WTC11 (cell line): ENCODE measurements around the gene ANKRD18A. TPM values are rescaled to one million over a fixed set of nuclear protein-coding genes. Genes with fewer than 3 reads are reported as not detected.

Source experiments
- ATAC-seq: fragments of 200-7000 bp; cut with Tn5 transposase; 2 replicates; pipeline ENCODE4 v1.10.0; 2021; ENCODE audit warnings: mild to moderate bottlenecking, moderate library complexity
- CTCF ChIA-PET: fragments of 300-600 bp; sonication (Branson Sonifier 250); formaldehyde crosslinking; loops from one replicate; lab custom pipeline; 2021; ENCODE audit warnings: antibody characterized with exemption; lab: Charles Lee
- POLR2A ChIA-PET: fragments of 350-600 bp; sonication (Branson Sonifier 250); formaldehyde crosslinking; loops from one replicate; lab custom pipeline; 2021; ENCODE audit warnings: antibody characterized with exemption; lab: Charles Lee
- DNase-seq: peaks from one replicate; pipeline ENCODE4 v3.0.0; 2021; ENCODE audit warnings: low spot score
- H3K27ac Mint-ChIP-seq: 2 replicates; pipeline ENCODE4 v1.8.0; 2021; ENCODE audit warnings: mixed read lengths
- H3K27me3 Mint-ChIP-seq: 2 replicates; pipeline ENCODE4 v1.8.0; 2021; ENCODE audit warnings: low read depth, mild to moderate bottlenecking, moderate library complexity, mixed read lengths
- H3K36me3 Mint-ChIP-seq: 2 replicates; pipeline ENCODE4 v1.8.0; 2021; ENCODE audit warnings: mixed read lengths
- H3K4me1 Mint-ChIP-seq: 2 replicates; pipeline ENCODE4 v1.8.0; 2022; ENCODE audit warnings: mixed read lengths
- H3K4me3 Mint-ChIP-seq: 2 replicates; pipeline ENCODE4 v1.8.0; 2021; ENCODE audit warnings: mild to moderate bottlenecking, moderate library complexity, mixed read lengths
- H3K9me3 Mint-ChIP-seq: 2 replicates; pipeline ENCODE4 v1.8.0; 2021; ENCODE audit warnings: mixed read lengths
- CBFB ChIP-seq: sonication (generic); formaldehyde crosslinking; IDR thresholded peaks from 2 replicates; pipeline ENCODE4 v1.8.1; 2022; ENCODE audit warnings: mild to moderate bottlenecking, low read depth, missing genetic modification reagents
- CREM ChIP-seq: sonication (generic); formaldehyde crosslinking; IDR thresholded peaks from 2 replicates; pipeline ENCODE4 v1.8.1; 2022; ENCODE audit warnings: mild to moderate bottlenecking, missing genetic modification reagents, moderate library complexity
- FOXJ3 ChIP-seq: sonication (generic); formaldehyde crosslinking; IDR thresholded peaks from 2 replicates; pipeline ENCODE4 v1.9.0; 2021; ENCODE audit warnings: missing genetic modification reagents, mild to moderate bottlenecking, borderline replicate concordance
- FOXP1 ChIP-seq: sonication (generic); formaldehyde crosslinking; IDR thresholded peaks from 2 replicates; pipeline ENCODE4 v1.8.0; 2022; ENCODE audit warnings: missing genetic modification reagents, mild to moderate bottlenecking, moderate library complexity, borderline replicate concordance
- IRF2 ChIP-seq: sonication (generic); formaldehyde crosslinking; IDR thresholded peaks from 2 replicates; pipeline ENCODE4 v1.8.0; 2022; ENCODE audit warnings: low read depth, missing genetic modification reagents, borderline replicate concordance
- JAZF1 ChIP-seq: fragments of 250-450 bp; sonication (Bioruptor Pico); IDR thresholded peaks from 2 replicates; pipeline ENCODE4 v1.9.0; 2021; ENCODE audit warnings: moderate library complexity, mild to moderate bottlenecking, inconsistent platforms
- NFE2L1 ChIP-seq: sonication (generic); formaldehyde crosslinking; IDR thresholded peaks from 2 replicates; pipeline ENCODE4 v1.8.1; 2023; ENCODE audit warnings: missing genetic modification reagents
- SP1 ChIP-seq: sonication (generic); formaldehyde crosslinking; conservative IDR thresholded peaks from 2 replicates; pipeline ENCODE4 v1.8.1; 2022; ENCODE audit warnings: missing genetic modification reagents
- TEAD4 ChIP-seq: sonication (generic); formaldehyde crosslinking; IDR thresholded peaks from 2 replicates; pipeline ENCODE4 v1.8.0; 2022; ENCODE audit warnings: mild to moderate bottlenecking, missing genetic modification reagents
- ZBTB21 ChIP-seq: sonication (generic); formaldehyde crosslinking; IDR thresholded peaks from 2 replicates; pipeline ENCODE4 v1.8.1; 2023; ENCODE audit warnings: mild to moderate bottlenecking, missing genetic modification reagents, borderline replicate concordance
- ZNF121 ChIP-seq: sonication (generic); formaldehyde crosslinking; IDR thresholded peaks from 2 replicates; pipeline ENCODE4 v1.8.0; 2023; ENCODE audit warnings: missing genetic modification reagents
- ZNF671 ChIP-seq: fragments of 250-450 bp; sonication (Bioruptor Pico); IDR thresholded peaks from 2 replicates; pipeline ENCODE4 v1.8.0; 2021; ENCODE audit warnings: mild to moderate bottlenecking
- total RNA-seq: library from RNA; stranded (reverse); gene quantifications from 3 replicates; pipeline ENCODE4 v1.2.3, GENCODE V29; 2021
- TF ChIP-seq, protein P1 (sequence below): sonication (generic); formaldehyde crosslinking; IDR thresholded peaks from 2 replicates; pipeline ENCODE4 v1.8.1; 2023; ENCODE audit warnings: mild to moderate bottlenecking, missing genetic modification reagents
- TF ChIP-seq, protein P2 (sequence below): sonication (generic); formaldehyde crosslinking; IDR thresholded peaks from 2 replicates; pipeline ENCODE4 v1.8.0; 2023; ENCODE audit warnings: missing genetic modification reagents
- TF ChIP-seq, protein P3 (sequence below): sonication (generic); formaldehyde crosslinking; conservative IDR thresholded peaks from 2 replicates; pipeline ENCODE4 v1.8.1; 2023; ENCODE audit warnings: mild to moderate bottlenecking, low read depth, missing genetic modification reagents, moderate library complexity
- TF ChIP-seq, protein P4 (sequence below): sonication (generic); formaldehyde crosslinking; IDR thresholded peaks from 2 replicates; pipeline ENCODE4 v1.8.1; 2023; ENCODE audit warnings: mild to moderate bottlenecking, missing genetic modification reagents, moderate library complexity
- TF ChIP-seq, protein P5 (sequence below): sonication (generic); formaldehyde crosslinking; IDR thresholded peaks from 2 replicates; pipeline ENCODE4 v1.8.0; 2022; ENCODE audit warnings: mild to moderate bottlenecking, missing genetic modification reagents
- TF ChIP-seq, protein P6 (sequence below): sonication (generic); formaldehyde crosslinking; IDR thresholded peaks from 2 replicates; pipeline ENCODE4 v1.8.0; 2022; ENCODE audit warnings: mild to moderate bottlenecking, missing genetic modification reagents

ANKRD18A gene
- total RNA-seq, 1 experiment from 2014 or later, result 15.7 TPM

DNA sequence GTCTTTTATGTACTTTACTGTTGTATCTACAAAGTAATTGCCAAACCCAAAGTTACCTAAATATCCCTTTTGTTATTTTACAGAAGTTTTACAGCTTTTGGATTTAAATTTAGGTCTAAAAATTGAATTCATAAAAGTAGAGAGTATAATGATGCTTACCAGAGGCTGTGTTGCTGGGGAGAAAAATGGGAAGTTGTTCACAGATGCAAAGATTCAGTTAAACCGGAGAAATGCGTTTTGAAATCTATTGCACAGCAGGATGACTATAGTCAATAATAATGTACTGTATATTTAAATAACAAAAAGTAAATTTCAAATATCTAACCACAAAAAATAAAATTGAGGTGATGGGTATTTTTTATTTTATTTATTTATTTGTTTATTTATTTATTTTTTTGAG lies 2.6 kb upstream of the ANKRD18A start:
- POLR2A ChIA-PET, result no interaction called here
- no peak overlapping the region for H3K27ac Mint-ChIP-seq
- H3K9me3 Mint-ChIP-seq, result peaks cover 26% of the 10 kb centered on the region
- CTCF ChIA-PET, result no interaction called here
- DNase-seq (no peak), ATAC-seq (no peak)
- H3K36me3 Mint-ChIP-seq, result peaks cover 19% of the 10 kb centered on the region
- peak overlapping the region; percentile 84 for H3K4me3 Mint-ChIP-seq
- TF ChIP-seq ZBTB21 (CRISPR knock-in tag) (no peak), NFE2L1 (no peak), FOXP1 (CRISPR knock-in tag) (no peak), CBFB (CRISPR knock-in tag) (no peak), FOXJ3 (no peak), ZNF671 (no peak), CREM (CRISPR knock-in tag) (no peak), IRF2 (CRISPR knock-in tag) (no peak), ZNF121 (CRISPR knock-in tag) (no peak), TEAD4 (CRISPR knock-in tag) (no peak), JAZF1 (CRISPR knock-in tag) (no peak)
- TF ChIP-seq, protein P1, sequence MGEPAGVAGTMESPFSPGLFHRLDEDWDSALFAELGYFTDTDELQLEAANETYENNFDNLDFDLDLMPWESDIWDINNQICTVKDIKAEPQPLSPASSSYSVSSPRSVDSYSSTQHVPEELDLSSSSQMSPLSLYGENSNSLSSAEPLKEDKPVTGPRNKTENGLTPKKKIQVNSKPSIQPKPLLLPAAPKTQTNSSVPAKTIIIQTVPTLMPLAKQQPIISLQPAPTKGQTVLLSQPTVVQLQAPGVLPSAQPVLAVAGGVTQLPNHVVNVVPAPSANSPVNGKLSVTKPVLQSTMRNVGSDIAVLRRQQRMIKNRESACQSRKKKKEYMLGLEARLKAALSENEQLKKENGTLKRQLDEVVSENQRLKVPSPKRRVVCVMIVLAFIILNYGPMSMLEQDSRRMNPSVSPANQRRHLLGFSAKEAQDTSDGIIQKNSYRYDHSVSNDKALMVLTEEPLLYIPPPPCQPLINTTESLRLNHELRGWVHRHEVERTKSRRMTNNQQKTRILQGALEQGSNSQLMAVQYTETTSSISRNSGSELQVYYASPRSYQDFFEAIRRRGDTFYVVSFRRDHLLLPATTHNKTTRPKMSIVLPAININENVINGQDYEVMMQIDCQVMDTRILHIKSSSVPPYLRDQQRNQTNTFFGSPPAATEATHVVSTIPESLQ, result no peak
- TF ChIP-seq, protein P2, sequence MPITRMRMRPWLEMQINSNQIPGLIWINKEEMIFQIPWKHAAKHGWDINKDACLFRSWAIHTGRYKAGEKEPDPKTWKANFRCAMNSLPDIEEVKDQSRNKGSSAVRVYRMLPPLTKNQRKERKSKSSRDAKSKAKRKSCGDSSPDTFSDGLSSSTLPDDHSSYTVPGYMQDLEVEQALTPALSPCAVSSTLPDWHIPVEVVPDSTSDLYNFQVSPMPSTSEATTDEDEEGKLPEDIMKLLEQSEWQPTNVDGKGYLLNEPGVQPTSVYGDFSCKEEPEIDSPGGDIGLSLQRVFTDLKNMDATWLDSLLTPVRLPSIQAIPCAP, result no peak
- TF ChIP-seq, protein P3, sequence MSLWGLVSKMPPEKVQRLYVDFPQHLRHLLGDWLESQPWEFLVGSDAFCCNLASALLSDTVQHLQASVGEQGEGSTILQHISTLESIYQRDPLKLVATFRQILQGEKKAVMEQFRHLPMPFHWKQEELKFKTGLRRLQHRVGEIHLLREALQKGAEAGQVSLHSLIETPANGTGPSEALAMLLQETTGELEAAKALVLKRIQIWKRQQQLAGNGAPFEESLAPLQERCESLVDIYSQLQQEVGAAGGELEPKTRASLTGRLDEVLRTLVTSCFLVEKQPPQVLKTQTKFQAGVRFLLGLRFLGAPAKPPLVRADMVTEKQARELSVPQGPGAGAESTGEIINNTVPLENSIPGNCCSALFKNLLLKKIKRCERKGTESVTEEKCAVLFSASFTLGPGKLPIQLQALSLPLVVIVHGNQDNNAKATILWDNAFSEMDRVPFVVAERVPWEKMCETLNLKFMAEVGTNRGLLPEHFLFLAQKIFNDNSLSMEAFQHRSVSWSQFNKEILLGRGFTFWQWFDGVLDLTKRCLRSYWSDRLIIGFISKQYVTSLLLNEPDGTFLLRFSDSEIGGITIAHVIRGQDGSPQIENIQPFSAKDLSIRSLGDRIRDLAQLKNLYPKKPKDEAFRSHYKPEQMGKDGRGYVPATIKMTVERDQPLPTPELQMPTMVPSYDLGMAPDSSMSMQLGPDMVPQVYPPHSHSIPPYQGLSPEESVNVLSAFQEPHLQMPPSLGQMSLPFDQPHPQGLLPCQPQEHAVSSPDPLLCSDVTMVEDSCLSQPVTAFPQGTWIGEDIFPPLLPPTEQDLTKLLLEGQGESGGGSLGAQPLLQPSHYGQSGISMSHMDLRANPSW (CRISPR knock-in tag), result no peak
- TF ChIP-seq, protein P4, sequence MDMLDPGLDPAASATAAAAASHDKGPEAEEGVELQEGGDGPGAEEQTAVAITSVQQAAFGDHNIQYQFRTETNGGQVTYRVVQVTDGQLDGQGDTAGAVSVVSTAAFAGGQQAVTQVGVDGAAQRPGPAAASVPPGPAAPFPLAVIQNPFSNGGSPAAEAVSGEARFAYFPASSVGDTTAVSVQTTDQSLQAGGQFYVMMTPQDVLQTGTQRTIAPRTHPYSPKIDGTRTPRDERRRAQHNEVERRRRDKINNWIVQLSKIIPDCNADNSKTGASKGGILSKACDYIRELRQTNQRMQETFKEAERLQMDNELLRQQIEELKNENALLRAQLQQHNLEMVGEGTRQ (CRISPR knock-in tag), result no peak
- TF ChIP-seq, all 79 proteins: peak for 0
- H3K27me3 Mint-ChIP-seq, result peaks cover 46% of the 10 kb centered on the region
- H3K4me1 Mint-ChIP-seq, result peaks cover 12% of the 10 kb centered on the region

DNA sequence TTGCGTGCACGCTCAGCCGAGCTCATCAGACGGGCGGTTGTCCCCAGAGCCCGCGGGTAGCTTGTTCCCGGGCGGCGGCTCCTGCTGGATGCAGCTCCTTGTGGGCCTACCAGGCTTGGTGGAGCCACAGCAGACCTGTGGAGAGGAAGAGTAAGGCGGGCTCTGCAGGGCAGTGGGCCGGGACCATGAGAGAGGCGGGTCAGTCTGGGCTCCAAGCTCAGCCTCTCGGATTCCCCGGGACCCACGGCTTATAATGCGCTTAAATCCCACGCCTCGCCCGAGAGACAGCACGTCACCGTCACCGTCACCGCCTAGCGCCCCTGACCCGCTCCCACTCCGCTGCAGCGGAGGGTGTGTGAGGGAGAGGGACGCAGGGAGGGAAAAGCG lies 1.9 kb upstream of the ANKRD18A start:
- DNase-seq, result peak; percentile 47
- CTCF ChIA-PET, result interaction anchor here (0.7 to 2.5 kb wide), 7 partner anchors 19 to 205 kb away, joined by 3 to 8 read pairs (median 5); no protein-coding TSS in a partner anchor
- Mint-ChIP-seq H3K27ac (no peak overlapping the region), H3K4me1 (peaks cover 12% of the 10 kb centered on the region), H3K4me3 (peak overlapping the region; percentile 84), H3K36me3 (peaks cover 19% of the 10 kb centered on the region), H3K27me3 (peaks cover 46% of the 10 kb centered on the region), H3K9me3 (peaks cover 26% of the 10 kb centered on the region)
- ATAC-seq, result peak; percentile 13
- POLR2A ChIA-PET, result no interaction called here
- TF ChIP-seq, protein P5, sequence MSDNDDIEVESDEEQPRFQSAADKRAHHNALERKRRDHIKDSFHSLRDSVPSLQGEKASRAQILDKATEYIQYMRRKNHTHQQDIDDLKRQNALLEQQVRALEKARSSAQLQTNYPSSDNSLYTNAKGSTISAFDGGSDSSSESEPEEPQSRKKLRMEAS (CRISPR knock-in tag), result peak; percentile 16; the same call in 1 of the 2 replicates
- 0 out of 2 replicates have a peak, but pooled peaks have one; percentile 12 for TF ChIP-seq SP1 (CRISPR knock-in tag)
- TF ChIP-seq, protein P6, sequence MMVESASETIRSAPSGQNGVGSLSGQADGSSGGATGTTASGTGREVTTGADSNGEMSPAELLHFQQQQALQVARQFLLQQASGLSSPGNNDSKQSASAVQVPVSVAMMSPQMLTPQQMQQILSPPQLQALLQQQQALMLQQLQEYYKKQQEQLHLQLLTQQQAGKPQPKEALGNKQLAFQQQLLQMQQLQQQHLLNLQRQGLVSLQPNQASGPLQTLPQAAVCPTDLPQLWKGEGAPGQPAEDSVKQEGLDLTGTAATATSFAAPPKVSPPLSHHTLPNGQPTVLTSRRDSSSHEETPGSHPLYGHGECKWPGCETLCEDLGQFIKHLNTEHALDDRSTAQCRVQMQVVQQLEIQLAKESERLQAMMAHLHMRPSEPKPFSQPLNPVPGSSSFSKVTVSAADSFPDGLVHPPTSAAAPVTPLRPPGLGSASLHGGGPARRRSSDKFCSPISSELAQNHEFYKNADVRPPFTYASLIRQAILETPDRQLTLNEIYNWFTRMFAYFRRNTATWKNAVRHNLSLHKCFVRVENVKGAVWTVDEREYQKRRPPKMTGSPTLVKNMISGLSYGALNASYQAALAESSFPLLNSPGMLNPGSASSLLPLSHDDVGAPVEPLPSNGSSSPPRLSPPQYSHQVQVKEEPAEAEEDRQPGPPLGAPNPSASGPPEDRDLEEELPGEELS (CRISPR knock-in tag), result no peak
